Measurements from ENCODE around the gene TBC1D2B. TPM values are rescaled to one million over a fixed set of nuclear protein-coding genes. Genes with fewer than 3 reads are reported as not detected.

The TBC1D2B gene
- total and polyA plus RNA-seq, 2 of the 4 experiments (the other 2 are of a cell fraction), result 17.7 to 28.3 TPM

DNA sequence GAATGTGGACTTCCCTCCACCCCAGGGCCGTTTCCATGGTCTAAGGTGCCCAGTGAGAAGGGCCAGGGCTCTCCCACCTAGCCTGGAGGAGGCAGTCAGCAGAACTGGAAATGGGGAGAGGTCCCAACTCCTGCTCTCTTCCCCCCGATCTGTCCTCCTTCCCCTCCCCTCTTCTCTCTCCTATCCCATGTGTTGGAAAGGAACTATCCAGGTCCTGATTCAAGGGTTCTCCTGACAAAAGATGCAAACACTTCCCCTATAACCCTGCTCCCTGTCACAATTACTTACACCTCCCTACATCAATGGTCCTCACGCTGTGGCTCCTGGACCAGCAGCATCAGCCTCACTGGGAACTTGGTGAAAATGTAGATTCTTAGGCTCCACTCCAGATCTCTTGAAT, 47.8 kb upstream of the TBC1D2B start:
- Histone ChIP-seq H2BK15ac (ENCODE audit: low read depth, low read length) (no peak overlapping the region), H3K27me3 (ENCODE audit: control insufficient read depth, insufficient read depth, low read length) (peaks cover 32% of the 10 kb centered on the region; the same call in 1 of the 2 replicates), H2AFZ (replicated peaks; ENCODE audit: low read length, poor library complexity) (no peak overlapping the region), H4K5ac (ENCODE audit: low read depth, low read length) (no peak overlapping the region), H3K4ac (ENCODE audit: low read depth, low read length) (no peak overlapping the region), H4K20me1 (ENCODE audit: insufficient read depth, low read length) (0 out of 2 replicates have a peak, but pooled peaks cover 6% of the 10 kb centered on the region), H3K23ac (ENCODE audit: low read depth, low read length) (no peak overlapping the region), H2BK5ac (ENCODE audit: low read depth, low read length, poor library complexity, severe bottlenecking) (no peak overlapping the region), H3K4me3 (ENCODE audit: insufficient read depth, low read depth, low read length) (no peak overlapping the region), H3K4me1 (ENCODE audit: control insufficient read depth, insufficient read depth, low read length) (peaks cover 1% of the 10 kb centered on the region; the same call in 1 of the 2 replicates), H3K18ac (ENCODE audit: low read depth, low read length) (no peak overlapping the region), H2BK120ac (ENCODE audit: low read depth, low read length) (no peak overlapping the region), H3K79me1 (ENCODE audit: low read depth in 1 of 2, low read length in 2 of 2) (no peaks in the 10 kb centered on the region), H3K14ac (replicated peaks; ENCODE audit: low read depth, low read length) (no peak overlapping the region), H4K8ac (ENCODE audit: low read depth in 2 of 2, low read length in 2 of 2) (no peak overlapping the region), H2AK9ac (replicated peaks; ENCODE audit: low read depth, low read length, poor library complexity) (no peak overlapping the region), H2BK20ac (ENCODE audit: low read depth, low read length) (no peak overlapping the region), H3K9me1 (ENCODE audit: insufficient read depth, low read length) (peaks cover 3% of the 10 kb centered on the region), H4K91ac (ENCODE audit: insufficient read depth, low read depth, low read length) (no peak overlapping the region), H2AK5ac (ENCODE audit: low read depth, low read length) (no peak overlapping the region), H3K4me2 (ENCODE audit: low read depth, low read length) (no peak overlapping the region), H3K27ac (ENCODE audit: insufficient read depth, low read length) (no peak overlapping the region), H3K56ac (ENCODE audit: extremely low read depth, insufficient read depth, low read length) (no peak overlapping the region), H3K9me3 (ENCODE audit: control insufficient read depth, insufficient read depth, low read length) (no peaks in the 10 kb centered on the region), H3K9ac (ENCODE audit: low read depth, low read length) (no peak overlapping the region), H3K36me3 (ENCODE audit: control insufficient read depth, insufficient read depth, low read length) (no peaks in the 10 kb centered on the region)
- ChIA-PET CTCF (no interaction called here), POLR2A (ENCODE audit: unreplicated experiment) (no interaction called here)
- BruUV-seq (replicated peaks), result no TSS peak
- WGBS, 2 experiments (ENCODE audit: extremely low coverage in 2 of 2, insufficient read length in 1 of 2), result no CpG with 5 or more reads among the region's 3 CpGs
- ATAC-seq (ENCODE audit: low read depth) (no peak), DNase-seq (no peak)
- no peak for TF ChIP-seq NFE2L2 (IDR thresholded peaks at IDR 0.05; ENCODE audit: low read depth, low read length)
- TF ChIP-seq, protein P1, sequence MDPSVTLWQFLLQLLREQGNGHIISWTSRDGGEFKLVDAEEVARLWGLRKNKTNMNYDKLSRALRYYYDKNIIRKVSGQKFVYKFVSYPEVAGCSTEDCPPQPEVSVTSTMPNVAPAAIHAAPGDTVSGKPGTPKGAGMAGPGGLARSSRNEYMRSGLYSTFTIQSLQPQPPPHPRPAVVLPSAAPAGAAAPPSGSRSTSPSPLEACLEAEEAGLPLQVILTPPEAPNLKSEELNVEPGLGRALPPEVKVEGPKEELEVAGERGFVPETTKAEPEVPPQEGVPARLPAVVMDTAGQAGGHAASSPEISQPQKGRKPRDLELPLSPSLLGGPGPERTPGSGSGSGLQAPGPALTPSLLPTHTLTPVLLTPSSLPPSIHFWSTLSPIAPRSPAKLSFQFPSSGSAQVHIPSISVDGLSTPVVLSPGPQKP (IDR thresholded peaks at IDR 0.05; ENCODE audit: borderline replicate concordance, low read depth, low read length), result no peak
- TF ChIP-seq, protein P2, sequence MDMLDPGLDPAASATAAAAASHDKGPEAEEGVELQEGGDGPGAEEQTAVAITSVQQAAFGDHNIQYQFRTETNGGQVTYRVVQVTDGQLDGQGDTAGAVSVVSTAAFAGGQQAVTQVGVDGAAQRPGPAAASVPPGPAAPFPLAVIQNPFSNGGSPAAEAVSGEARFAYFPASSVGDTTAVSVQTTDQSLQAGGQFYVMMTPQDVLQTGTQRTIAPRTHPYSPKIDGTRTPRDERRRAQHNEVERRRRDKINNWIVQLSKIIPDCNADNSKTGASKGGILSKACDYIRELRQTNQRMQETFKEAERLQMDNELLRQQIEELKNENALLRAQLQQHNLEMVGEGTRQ (IDR thresholded peaks at IDR 0.05; ENCODE audit: low read depth, low read length), result no peak
- no peak for TF ChIP-seq MAZ (IDR thresholded peaks at IDR 0.05; ENCODE audit: borderline replicate concordance, low read depth, low read length)
- dilution Hi-C loops (cut with HindIII; ENCODE audit: low sequenced_read_pairs, unreplicated experiment), result no loop called here
- intact Hi-C loops (cut with micrococcal nuclease), result no loop called here
- in situ Hi-C loops (cut with MboI; ENCODE audit: low sequenced_read_pairs), result no loop called here

Measured in IMR-90 (cell line).